HTR-8/SVneo (cell line): Measurements from ENCODE around the gene DOK7.
"Not testable (repeated sequence)": the region's sequence is repeated elsewhere in the genome, so short reads cannot be mapped to it uniquely, and the experiment has no call there.

Source experiments
- DNase-seq: peaks from one replicate; pipeline ENCODE4 v3.0.0; 2011; ENCODE audit warnings: low spot score, mixed read lengths; ENCODE audit not compliant: insufficient read length
- FAIRE-seq: peaks from 2 replicates; lab custom pipeline; 2011; peaks lifted over from hg19 to GRCh38; lab: Jason Lieb, UNC

The DOK7 gene

DNA sequence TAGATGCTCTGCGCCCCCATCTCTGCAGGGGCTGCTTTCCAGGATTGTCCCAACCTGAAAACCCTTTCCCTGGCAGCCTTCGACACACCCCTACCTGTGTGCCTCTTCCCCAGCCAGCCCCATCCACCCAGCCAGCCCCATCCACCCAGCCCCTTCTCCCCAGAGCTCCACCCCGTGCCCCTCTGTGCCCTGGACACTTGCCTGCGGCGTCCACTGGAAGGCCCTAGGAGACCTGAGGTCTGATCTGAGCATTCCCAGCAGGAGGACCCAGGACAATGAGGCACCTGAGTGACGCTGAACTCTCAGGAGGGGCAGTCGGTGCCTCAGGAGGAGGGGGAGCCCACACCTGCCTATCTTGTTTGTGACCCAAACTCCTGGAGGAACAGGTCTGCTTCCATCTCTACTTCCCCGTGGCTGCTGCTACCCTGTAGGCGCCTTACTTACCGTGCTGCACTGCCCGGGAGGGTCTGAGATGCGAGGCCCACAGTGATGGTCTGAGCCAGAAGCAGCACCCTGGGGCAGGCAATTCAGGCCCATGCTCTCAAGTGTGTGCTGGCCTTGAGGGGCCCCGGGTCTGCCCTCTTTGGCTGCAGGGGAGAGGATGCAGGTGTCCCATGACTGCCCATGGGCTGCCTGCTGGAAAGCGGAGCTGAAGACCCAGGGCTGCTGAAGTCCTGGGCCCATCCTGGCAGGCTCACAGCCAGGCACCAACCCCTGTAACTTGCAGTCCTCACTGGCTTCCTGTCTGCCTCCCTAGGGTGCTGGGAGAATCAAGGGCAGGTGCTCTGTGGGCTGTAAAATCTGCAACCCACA is 64.2 kb downstream of the DOK7 start:
- DNase-seq (no peak), FAIRE-seq (no peak)

DNA sequence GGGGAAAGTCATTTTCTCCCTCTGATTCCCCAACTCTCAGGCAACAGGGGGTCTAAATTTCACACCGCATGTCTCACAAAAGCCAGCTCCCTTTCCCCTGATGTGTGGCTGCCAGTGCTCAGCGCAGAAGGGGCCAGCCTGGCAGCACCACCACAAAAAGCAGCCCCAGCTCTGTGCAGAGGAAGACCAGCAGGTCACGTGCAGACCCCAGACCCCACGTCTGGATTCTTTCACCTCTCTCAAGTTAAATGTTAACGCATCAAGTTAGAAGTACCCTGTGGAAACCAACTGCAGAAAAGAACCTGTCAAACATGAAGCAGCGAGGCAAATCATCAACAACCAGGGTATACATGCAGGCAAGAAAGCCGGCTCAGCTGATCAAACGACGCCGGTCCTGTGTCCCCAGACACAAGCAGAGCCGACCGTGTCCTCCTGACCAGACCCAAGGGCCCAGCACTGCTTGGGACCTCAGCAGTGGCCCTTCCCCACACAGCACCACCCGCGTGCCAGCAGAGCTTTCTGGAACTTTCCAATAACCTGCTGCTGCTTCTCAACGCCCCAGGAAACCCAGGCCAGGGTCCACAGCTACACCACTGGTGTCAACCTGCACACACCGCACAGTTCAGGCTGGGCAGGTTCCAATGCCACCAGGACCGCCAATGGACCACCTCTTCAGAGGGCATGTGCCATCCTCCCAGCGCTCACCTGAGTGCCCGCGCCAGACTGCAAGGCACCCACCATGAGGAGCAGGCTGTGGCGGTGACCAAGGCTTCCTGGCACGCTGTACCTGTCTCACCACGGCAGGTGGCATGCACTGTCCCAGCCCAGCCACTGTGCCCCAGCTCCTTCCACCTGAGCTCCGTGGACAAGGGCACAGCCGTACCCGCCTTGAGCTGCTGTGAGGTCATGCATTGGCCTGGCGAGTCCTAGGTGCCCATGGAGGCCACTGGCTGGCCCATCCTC is 65.1 kb downstream of the DOK7 start:
- FAIRE-seq (no peak), DNase-seq (no peak)

GRCh38 chr4:3529363-3529762 is 66.3 kb downstream of the DOK7 start:
- FAIRE-seq (no peak), DNase-seq (no peak)

DNA sequence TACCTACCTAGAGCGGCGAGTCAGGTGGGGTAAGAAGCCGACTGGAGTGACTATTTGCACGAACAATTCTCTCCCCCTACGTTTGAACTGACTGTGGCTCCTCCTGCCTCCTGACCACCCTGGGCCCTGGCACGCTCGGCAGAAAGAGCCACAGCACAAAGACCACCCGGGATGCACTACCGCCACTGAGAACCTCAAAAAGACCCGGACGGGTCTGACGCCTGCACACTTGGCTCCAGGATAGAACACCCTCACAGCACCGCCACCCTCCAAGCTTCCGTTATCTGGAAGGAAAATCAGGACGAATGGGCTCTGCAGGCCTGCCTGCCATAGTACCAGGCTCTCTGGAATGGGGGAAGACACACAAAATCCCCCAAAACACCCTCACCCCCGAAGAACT is 66.9 kb downstream of the DOK7 start:
- no peak for FAIRE-seq
- DNase-seq = no peak

DNA sequence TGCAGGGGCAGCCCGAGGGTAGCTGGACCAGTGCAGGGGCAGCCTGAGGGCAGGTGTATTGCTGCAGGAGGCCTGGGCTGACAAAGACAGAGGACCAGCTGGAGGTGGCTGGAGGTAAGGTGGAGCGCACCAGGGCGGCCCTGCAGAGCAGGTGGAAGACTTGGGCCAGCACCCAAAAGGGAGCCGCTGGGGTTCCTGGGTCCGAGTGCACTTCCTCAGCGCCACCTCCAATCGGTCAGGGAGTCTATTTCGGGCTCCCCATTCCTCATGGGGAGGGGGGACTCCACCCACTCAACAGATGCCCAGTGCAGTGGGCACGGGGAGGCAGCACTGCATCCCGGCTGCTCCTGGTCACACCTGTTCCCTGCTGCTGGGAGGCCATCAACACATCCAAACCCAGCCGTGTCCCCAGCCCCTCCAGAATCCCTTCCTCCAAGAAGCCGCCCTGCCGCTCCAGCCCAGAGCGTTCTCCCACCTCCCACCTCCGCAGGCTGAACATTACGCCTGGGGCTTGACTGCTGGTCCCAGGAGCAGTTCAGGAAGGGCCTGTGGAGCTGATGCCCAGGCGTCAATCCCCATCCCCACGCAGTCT is 67.7 kb downstream of the DOK7 start:
- DNase-seq (no peak), FAIRE-seq (no peak)

- DNase-seq (peak; percentile 25), FAIRE-seq (no peak)
These were observed 68.3 kb downstream of the DOK7 start for GRCh38 chr4:3531318-3531878.

GRCh38 chr4:3531879-3532750 is 69.0 kb downstream of the DOK7 start, which contains the start of gene LRPAP1:
Gene LRPAP1, minus strand, starts transcription at chr4:3532422. Its CDS starts 10 bp downstream, at chr4:3532412.
- DNase-seq = peak; percentile 96
- peak; percentile 86 for FAIRE-seq

- DNase-seq = no peak
- no peak for FAIRE-seq
These were observed 69.8 kb downstream of the DOK7 start for GRCh38 chr4:3532751-3533422.

DNA sequence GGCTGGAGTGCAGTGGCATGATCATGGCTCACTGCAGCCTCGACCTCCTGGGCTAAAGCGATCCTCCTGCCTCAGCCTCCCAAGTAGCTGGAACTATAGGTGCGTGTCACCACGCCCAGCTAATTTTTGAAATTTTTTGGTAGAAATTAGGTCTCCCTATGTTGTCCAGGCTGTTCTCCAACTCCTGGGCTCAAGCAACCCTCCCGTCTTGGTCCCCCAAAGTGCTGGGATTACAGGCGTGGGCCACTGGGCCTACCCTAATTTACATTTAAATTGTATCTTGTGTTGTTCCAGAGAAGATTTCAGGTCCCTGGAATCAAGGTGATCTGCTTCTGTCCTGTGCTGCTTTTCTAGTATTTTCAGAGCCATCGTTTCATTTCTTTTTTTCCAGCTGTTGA is 70.3 kb downstream of the DOK7 start:
- DNase-seq = no peak
- no peak for FAIRE-seq

- FAIRE-seq, DNase-seq: not testable (repeated sequence)
These were observed 72.7 kb downstream of the DOK7 start for GRCh38 chr4:3535812-3536211.

DNA sequence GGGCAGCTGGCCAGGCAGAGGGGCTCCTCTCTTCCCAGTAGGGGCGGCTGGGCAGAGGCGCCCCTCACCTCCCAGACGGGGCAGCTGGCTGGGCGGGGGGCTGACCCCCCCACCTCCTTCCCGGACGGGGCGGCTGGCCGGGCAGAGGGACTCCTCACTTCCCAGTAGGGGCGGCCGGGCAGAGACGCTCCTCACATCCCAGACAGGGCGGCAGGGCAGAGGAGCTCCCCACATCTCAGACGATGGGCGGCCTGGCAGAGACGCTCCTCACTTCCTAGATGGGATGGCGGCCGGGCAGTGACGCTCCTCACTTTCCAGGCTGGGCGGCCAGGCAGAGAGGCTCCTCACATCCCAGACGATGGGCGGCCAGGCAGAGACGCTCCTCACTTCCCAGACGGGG is 75.8 kb downstream of the DOK7 start:
- not testable (repeated sequence) for DNase-seq, FAIRE-seq

- FAIRE-seq, DNase-seq: not testable (repeated sequence)
These were observed 80.3 kb downstream of the DOK7 start for GRCh38 chr4:3543415-3543814.
